K562 (cell line): ENCODE measurements around the gene MAST4. TPM values are rescaled to one million over a fixed set of nuclear protein-coding genes. Genes with fewer than 3 reads are reported as not detected.

Experiments used
- GTF2F1 ChIP-seq: IDR thresholded peaks from 2 replicates; pipeline ENCODE4 v1.6.1; 2011; ENCODE audit warnings: low read depth, low read length, improper control_type of control experiment
- KLF13 ChIP-seq: fragments of 450-650 bp; IDR thresholded peaks from 2 replicates; pipeline ENCODE4 v1.6.1; 2016; ENCODE audit warnings: missing genetic modification characterization, low read depth, mild to moderate bottlenecking, missing compliant biosample characterization, moderate library complexity, borderline replicate concordance
- NFIX ChIP-seq: fragments of 250-450 bp; sonication (Bioruptor Pico); IDR thresholded peaks from 2 replicates; pipeline ENCODE4 v1.4.0; 2020; ENCODE audit warnings: low read depth, mild to moderate bottlenecking, moderate library complexity
- TRIM28 ChIP-seq: fragments of 450-650 bp; IDR thresholded peaks from 2 replicates; pipeline ENCODE4 v1.6.1; 2017
- ZNF780A ChIP-seq: fragments of 250-450 bp; sonication (Bioruptor Pico); IDR thresholded peaks from 2 replicates; pipeline ENCODE4 v1.5.0; 2021; ENCODE audit warnings: mild to moderate bottlenecking
- polyA plus RNA-seq, 8 experiments: library from polyadenylated mRNA; depleted of rRNA in 4 of 8; stranded (reverse) in 5 of 8; unstranded in 3 of 8; fragments of >200 nt; fragmentation: Nextera tagmentation in 2 of 8; fragmentation: Illumina TruSeq in 1 of 8; extraction: Ambion mirVana in 2 of 8; extraction: Trizol in 1 of 8; gene quantifications; 2 replicates each; pipeline versions ENCODE4 v1.2.1 to v1.2.3, GENCODE V29; 2011 to 2014; ENCODE audit warnings: inconsistent platforms in 1 of 8, missing spikeins in 1 of 8
- total RNA-seq, 7 experiments: library from RNA; depleted of rRNA in 6 of 7; stranded (reverse); fragments of >200 nt in 6 of 7; fragmentation: Illumina TruSeq in 2 of 7; extraction: Trizol in 2 of 7; gene quantifications; 2 replicates each; pipeline versions ENCODE4 v1.2.1 to v1.2.3, GENCODE V29; 2011 to 2021; ENCODE audit warnings: low replicate concordance in 1 of 7
- TF ChIP-seq, protein P1 (sequence below): fragments of 450-650 bp; IDR thresholded peaks from 2 replicates; pipeline ENCODE4 v1.6.1; 2016; ENCODE audit warnings: mild to moderate bottlenecking
- TF ChIP-seq, protein P2 (sequence below): fragments of 450-650 bp; IDR thresholded peaks from 2 replicates; pipeline ENCODE4 v1.6.1; 2018; ENCODE audit warnings: mild to moderate bottlenecking, low read depth; ENCODE audit not compliant: partially characterized antibody

Gene MAST4
- total and polyA plus RNA-seq, 9 of the 15 experiments (the other 6 are each of a cell fraction or from before 2014, with no cell fraction given), result 0.88 to 10.1 (median 5.2) TPM

DNA sequence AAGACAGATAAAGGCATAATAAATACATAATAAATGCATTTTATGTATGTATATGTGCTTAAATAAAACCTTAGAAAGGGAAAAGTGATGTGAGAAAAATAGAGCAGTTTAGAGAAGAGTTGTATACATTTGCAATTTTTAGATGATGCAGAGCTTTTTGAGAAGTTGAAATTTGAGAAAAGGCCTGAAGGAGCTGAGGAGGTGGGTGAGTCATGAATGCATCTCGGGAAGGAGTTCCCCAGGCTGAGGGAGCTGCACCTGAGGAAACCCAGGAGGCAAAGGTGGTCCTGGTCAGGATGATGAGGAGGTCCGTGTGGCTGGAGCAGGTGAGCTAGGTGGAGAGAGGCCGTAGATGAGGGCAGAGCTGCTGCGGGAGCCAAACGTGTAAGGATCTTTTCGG is 617.8 kb downstream of the MAST4 start (continued):
- TF ChIP-seq, protein P1, sequence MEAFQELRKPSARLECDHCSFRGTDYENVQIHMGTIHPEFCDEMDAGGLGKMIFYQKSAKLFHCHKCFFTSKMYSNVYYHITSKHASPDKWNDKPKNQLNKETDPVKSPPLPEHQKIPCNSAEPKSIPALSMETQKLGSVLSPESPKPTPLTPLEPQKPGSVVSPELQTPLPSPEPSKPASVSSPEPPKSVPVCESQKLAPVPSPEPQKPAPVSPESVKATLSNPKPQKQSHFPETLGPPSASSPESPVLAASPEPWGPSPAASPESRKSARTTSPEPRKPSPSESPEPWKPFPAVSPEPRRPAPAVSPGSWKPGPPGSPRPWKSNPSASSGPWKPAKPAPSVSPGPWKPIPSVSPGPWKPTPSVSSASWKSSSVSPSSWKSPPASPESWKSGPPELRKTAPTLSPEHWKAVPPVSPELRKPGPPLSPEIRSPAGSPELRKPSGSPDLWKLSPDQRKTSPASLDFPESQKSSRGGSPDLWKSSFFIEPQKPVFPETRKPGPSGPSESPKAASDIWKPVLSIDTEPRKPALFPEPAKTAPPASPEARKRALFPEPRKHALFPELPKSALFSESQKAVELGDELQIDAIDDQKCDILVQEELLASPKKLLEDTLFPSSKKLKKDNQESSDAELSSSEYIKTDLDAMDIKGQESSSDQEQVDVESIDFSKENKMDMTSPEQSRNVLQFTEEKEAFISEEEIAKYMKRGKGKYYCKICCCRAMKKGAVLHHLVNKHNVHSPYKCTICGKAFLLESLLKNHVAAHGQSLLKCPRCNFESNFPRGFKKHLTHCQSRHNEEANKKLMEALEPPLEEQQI, result no peak
- TF ChIP-seq TRIM28 (no peak), KLF13 (no peak), ZNF780A (no peak), NFIX (no peak), GTF2F1 (no peak)
- TF ChIP-seq, protein P2, sequence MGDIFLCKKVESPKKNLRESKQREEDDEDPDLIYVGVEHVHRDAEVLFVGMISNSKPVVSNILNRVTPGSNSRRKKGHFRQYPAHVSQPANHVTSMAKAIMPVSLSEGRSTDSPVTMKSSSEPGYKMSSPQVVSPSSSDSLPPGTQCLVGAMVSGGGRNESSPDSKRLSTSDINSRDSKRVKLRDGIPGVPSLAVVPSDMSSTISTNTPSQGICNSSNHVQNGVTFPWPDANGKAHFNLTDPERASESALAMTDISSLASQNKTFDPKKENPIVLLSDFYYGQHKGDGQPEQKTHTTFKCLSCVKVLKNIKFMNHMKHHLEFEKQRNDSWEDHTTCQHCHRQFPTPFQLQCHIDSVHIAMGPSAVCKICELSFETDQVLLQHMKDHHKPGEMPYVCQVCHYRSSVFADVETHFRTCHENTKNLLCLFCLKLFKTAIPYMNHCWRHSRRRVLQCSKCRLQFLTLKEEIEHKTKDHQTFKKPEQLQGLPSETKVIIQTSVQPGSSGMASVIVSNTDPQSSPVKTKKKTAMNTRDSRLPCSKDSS, result no peak
